ENCODE measurements around the gene STAG1.

DNA sequence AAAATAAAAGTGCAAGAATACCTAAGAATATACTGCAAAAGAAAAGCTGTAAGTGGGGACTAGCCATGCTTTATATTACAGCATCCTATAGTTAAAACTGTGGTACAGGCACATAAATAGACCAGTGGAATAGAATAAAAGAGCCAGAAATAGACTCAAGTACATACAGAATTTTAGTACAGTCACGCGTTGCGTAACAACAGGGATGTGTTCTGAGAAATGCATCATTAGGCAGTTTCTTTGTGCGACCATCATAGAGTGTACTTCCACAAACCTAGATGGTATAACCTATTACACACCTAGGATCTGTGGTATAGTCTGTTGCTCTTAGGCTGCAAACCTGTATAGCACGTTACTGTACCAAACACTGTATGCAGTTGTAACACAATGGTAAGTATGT, 440.2 kb downstream of the STAG1 start:
- TF ChIP-seq, protein P1, sequence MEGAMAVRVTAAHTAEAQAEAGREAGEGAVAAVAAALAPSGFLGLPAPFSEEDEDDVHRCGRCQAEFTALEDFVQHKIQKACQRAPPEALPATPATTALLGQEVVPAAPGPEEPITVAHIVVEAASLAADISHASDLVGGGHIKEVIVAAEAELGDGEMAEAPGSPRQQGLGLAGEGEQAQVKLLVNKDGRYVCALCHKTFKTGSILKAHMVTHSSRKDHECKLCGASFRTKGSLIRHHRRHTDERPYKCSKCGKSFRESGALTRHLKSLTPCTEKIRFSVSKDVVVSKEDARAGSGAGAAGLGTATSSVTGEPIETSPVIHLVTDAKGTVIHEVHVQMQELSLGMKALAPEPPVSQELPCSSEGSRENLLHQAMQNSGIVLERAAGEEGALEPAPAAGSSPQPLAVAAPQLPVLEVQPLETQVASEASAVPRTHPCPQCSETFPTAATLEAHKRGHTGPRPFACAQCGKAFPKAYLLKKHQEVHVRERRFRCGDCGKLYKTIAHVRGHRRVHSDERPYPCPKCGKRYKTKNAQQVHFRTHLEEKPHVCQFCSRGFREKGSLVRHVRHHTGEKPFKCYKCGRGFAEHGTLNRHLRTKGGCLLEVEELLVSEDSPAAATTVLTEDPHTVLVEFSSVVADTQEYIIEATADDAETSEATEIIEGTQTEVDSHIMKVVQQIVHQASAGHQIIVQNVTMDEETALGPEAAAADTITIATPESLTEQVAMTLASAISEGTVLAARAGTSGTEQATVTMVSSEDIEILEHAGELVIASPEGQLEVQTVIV (CRISPR knock-in tag; IDR thresholded peaks at IDR 0.05; ENCODE audit: borderline replicate concordance), result no peak
- TF ChIP-seq, protein P2, sequence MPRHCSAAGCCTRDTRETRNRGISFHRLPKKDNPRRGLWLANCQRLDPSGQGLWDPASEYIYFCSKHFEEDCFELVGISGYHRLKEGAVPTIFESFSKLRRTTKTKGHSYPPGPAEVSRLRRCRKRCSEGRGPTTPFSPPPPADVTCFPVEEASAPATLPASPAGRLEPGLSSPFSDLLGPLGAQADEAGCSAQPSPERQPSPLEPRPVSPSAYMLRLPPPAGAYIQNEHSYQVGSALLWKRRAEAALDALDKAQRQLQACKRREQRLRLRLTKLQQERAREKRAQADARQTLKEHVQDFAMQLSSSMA (CRISPR knock-in tag; IDR thresholded peaks at IDR 0.05), result no peak
- TF ChIP-seq ZEB2 (IDR thresholded peaks at IDR 0.05), result no peak

Data from K562 (cell line).